Vagina (tissue), 2 donors: ENCODE data around the gene HTRA1. TPM values are rescaled to one million over a fixed set of nuclear protein-coding genes. Genes with fewer than 3 reads are reported as not detected.

Experiments
- DNase-seq, 2 donors: peaks; one replicate each; pipeline ENCODE4 v3.0.0-alpha.2; 2017; ENCODE audit errors: extremely low spot score in 2 of 2
- H3K27ac ChIP-seq: fragments of 200-600 bp; sonication (generic); one replicate; pipeline ENCODE4 v1.5.1; 2019
- H3K27me3 ChIP-seq: fragments of 200-600 bp; sonication (generic); one replicate; pipeline ENCODE4 v1.5.1; 2019
- H3K36me3 ChIP-seq, 2 donors: fragments of 200-600 bp; sonication (generic); one replicate each; pipeline ENCODE4 v1.5.1; 2017 to 2019
- H3K4me1 ChIP-seq: fragments of 200-600 bp; sonication (generic); one replicate; pipeline ENCODE4 v1.5.1; 2019
- H3K4me3 ChIP-seq, 2 donors: fragments of 200-600 bp; sonication (generic); 1 replicate in 1 of 2; 2 replicates in 1 of 2; pipeline ENCODE4 v1.5.1; 2016 to 2019
- H3K9me3 ChIP-seq: fragments of 200-600 bp; sonication (generic); one replicate; pipeline ENCODE4 v1.5.1; 2019
- POLR2A ChIP-seq, 2 donors: fragments of 450-650 bp; IDR thresholded peaks; one replicate each; pipeline ENCODE4 v1.6.1; 2017; ENCODE audit warnings: antibody characterized with exemption in 2 of 2, mild to moderate bottlenecking in 2 of 2, moderate library complexity in 2 of 2
- POLR2AphosphoS5 ChIP-seq, 2 donors: sonication (generic); formaldehyde crosslinking; IDR thresholded peaks; one replicate each; pipeline ENCODE4 v1.9.0; 2017; ENCODE audit warnings: antibody characterized with exemption in 2 of 2, mild to moderate bottlenecking in 2 of 2, low read depth in 1 of 2; ENCODE audit not compliant: insufficient read depth in 1 of 2
- intact Hi-C: fragments of 100-400 bp; cut with DNase I; formaldehyde crosslinking; loops from one replicate; pipeline ENCODE4 v1.15.1; 2023
- total RNA-seq: library from RNA; depleted of rRNA; stranded (reverse); fragments of >200 nt; gene quantifications from one replicate; pipeline ENCODE4 v1.2.3, GENCODE V29; 2016
- TF ChIP-seq, protein P1 (sequence below), 3 experiments: fragments of 450-650 bp in 2 of 3; fragments of 200-600 bp in 1 of 3; sonication (generic) in 1 of 3; IDR thresholded peaks; one replicate each; pipeline ENCODE4 v1.5.1; 2017 to 2019; ENCODE audit warnings: antibody characterized with exemption in 3 of 3, mild to moderate bottlenecking in 2 of 3, moderate library complexity in 2 of 3

Gene HTRA1
- total RNA-seq, 1 donor from 2014 or later: 116 TPM

DNA sequence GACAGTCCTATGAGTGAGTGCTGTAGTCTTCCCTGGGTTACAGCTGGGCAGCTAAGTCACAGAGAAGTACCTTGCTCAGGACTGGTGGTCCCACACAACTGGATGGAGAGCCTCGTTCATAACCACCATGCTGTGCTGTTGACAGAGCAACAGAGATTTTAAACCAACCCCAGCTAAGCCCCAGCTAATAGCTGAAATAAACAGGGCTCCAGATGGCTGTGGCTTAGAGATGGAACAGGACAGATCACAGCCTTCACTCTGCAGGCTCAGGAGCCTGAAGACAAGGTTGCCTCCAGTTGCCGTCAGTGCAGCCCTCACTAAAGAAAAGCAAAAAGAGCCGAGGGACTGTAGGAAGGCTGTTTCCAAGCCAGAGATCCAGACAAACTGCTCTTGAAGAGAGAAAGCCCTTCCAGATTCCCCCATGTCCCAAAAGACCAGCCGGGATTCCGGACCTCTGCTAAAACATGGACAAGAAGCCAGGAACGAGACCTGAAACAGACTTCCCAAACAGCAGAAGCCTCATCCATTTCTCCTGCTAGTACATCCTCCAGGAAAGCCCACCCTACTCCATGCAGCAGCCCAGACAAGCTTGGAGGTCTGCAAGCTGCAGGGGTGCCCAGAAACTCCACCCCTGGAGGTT is 4.2 kb downstream of the HTRA1 start:
- Histone ChIP-seq H3K4me3 (no peak overlapping the region), H3K9me3 (no peaks in the 10 kb centered on the region), H3K36me3 (no peaks in the 10 kb centered on the region), H3K27me3 (no peaks in the 10 kb centered on the region), H3K27ac (no peak overlapping the region), H3K4me1 (peaks cover 35% of the 10 kb centered on the region)
- intact Hi-C loops: loop anchor here (10.0 kb wide), 1 partner anchor 99 kb away; the partner anchor contains the start of gene DMBT1
- no peak for DNase-seq
- TF ChIP-seq POLR2AphosphoS5 (IDR thresholded peaks at IDR 0.05; ENCODE audit: insufficient read depth in 1 of 2, low read depth in 1 of 2) (no peak), POLR2A (IDR thresholded peaks at IDR 0.05) (no peak)
- TF ChIP-seq, protein P1, sequence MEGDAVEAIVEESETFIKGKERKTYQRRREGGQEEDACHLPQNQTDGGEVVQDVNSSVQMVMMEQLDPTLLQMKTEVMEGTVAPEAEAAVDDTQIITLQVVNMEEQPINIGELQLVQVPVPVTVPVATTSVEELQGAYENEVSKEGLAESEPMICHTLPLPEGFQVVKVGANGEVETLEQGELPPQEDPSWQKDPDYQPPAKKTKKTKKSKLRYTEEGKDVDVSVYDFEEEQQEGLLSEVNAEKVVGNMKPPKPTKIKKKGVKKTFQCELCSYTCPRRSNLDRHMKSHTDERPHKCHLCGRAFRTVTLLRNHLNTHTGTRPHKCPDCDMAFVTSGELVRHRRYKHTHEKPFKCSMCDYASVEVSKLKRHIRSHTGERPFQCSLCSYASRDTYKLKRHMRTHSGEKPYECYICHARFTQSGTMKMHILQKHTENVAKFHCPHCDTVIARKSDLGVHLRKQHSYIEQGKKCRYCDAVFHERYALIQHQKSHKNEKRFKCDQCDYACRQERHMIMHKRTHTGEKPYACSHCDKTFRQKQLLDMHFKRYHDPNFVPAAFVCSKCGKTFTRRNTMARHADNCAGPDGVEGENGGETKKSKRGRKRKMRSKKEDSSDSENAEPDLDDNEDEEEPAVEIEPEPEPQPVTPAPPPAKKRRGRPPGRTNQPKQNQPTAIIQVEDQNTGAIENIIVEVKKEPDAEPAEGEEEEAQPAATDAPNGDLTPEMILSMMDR (IDR thresholded peaks at IDR 0.05): no peak

- Histone ChIP-seq H3K27me3 (no peaks in the 10 kb centered on the region), H3K4me3 (no peak overlapping the region), H3K9me3 (no peaks in the 10 kb centered on the region), H3K27ac (peak overlapping the region; percentile 86), H3K36me3 (no peaks in the 10 kb centered on the region), H3K4me1 (peaks cover 29% of the 10 kb centered on the region)
- DNase-seq: peak in 1 of 2 donors; percentile 79
- intact Hi-C loops: loop anchor here (10.0 kb wide), 1 partner anchor 98 kb away; the partner anchor contains the start of gene DMBT1
- no peak for TF ChIP-seq POLR2AphosphoS5 (IDR thresholded peaks at IDR 0.05; ENCODE audit: insufficient read depth in 1 of 2, low read depth in 1 of 2)
- TF ChIP-seq, protein P1 (IDR thresholded peaks at IDR 0.05): no peak
Observed at GRCh38 chr10:122466951-122467381, 5.6 kb downstream of the HTRA1 start.

DNA sequence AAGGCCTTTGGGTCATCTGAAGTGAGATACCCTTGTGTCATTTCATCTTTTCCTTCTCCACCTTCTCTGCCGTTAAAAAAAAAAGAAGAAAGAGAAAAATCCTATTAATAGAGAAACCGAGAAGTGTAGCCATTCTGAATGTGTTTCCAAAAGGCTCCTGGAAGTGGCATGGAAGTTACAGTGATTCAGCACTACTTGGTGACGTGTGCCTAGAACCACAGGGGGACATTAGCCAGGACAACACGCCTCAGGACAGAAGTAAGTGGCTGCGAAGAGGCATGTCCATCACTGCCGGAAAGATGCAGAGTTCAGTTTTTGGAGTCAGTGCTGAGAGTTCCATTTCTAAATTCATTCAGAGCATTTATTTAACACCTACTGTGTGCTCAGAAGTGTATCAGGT is 6.3 kb downstream of the HTRA1 start:
- no peaks in the 10 kb centered on the region for H3K9me3 ChIP-seq
- no peak for DNase-seq
- no peak overlapping the region for H3K4me3 ChIP-seq
- TF ChIP-seq, protein P1 (IDR thresholded peaks at IDR 0.05): no peak
- TF ChIP-seq POLR2A (IDR thresholded peaks at IDR 0.05): no peak
- no peak for TF ChIP-seq POLR2AphosphoS5 (IDR thresholded peaks at IDR 0.05; ENCODE audit: insufficient read depth in 1 of 2, low read depth in 1 of 2)
- H3K27ac ChIP-seq: peak overlapping the region; percentile 86
- intact Hi-C loops: loop anchor here (10.0 kb wide), 1 partner anchor 97 kb away; the partner anchor contains the start of gene DMBT1
- no peaks in the 10 kb centered on the region for H3K36me3 ChIP-seq
- peaks cover 29% of the 10 kb centered on the region for H3K4me1 ChIP-seq
- no peaks in the 10 kb centered on the region for H3K27me3 ChIP-seq

- Histone ChIP-seq H3K4me3 (no peak overlapping the region), H3K4me1 (peaks cover 26% of the 10 kb centered on the region), H3K27ac (peak overlapping the region; percentile 86), H3K36me3 (no peaks in the 10 kb centered on the region), H3K27me3 (no peaks in the 10 kb centered on the region), H3K9me3 (no peaks in the 10 kb centered on the region)
- DNase-seq: peak in 1 of 2 donors; percentile 87
- TF ChIP-seq POLR2A (IDR thresholded peaks at IDR 0.05): no peak
- no peak for TF ChIP-seq POLR2AphosphoS5 (IDR thresholded peaks at IDR 0.05; ENCODE audit: insufficient read depth in 1 of 2, low read depth in 1 of 2)
- TF ChIP-seq, protein P1 (IDR thresholded peaks at IDR 0.05): no peak
- intact Hi-C loops: loop anchor here (10.0 kb wide), 1 partner anchor 96 kb away; the partner anchor contains the start of gene DMBT1
Observed at GRCh38 chr10:122468307-122468925, 7.1 kb downstream of the HTRA1 start.
